Mucosa of stomach (tissue), 1 donor: Measurements from ENCODE around the gene RAB15.

Experiments used
- H3K27me3 ChIP-seq: one replicate; pipeline ENCODE4 v1.7.0; 2013; ENCODE audit warnings: mild to moderate bottlenecking, low read length; ENCODE audit not compliant: control insufficient read depth, insufficient read depth
- H3K36me3 ChIP-seq: one replicate; pipeline ENCODE4 v1.7.0; 2013; ENCODE audit warnings: low read length; ENCODE audit not compliant: control insufficient read depth, insufficient read depth
- H3K4me1 ChIP-seq: one replicate; pipeline ENCODE4 v1.7.0; 2013; ENCODE audit warnings: mild to moderate bottlenecking, low read length; ENCODE audit not compliant: control insufficient read depth, insufficient read depth
- H3K4me3 ChIP-seq: one replicate; pipeline ENCODE4 v1.7.0; 2013; ENCODE audit warnings: low read length
- H3K9ac ChIP-seq: one replicate; pipeline ENCODE4 v1.7.0; 2013; ENCODE audit warnings: mild to moderate bottlenecking, low read length, moderate library complexity
- H3K9me3 ChIP-seq: one replicate; pipeline ENCODE4 v1.7.0; 2013; ENCODE audit warnings: mild to moderate bottlenecking, low read length, moderate library complexity; ENCODE audit not compliant: control insufficient read depth
- donor health status: Pancreatic carcinoma.

Gene RAB15

GRCh38 chr14:64965356-64966000, 6.7 kb downstream of the RAB15 start:
- Histone ChIP-seq H3K9me3 (no peaks in the 10 kb centered on the region), H3K36me3 (no peaks in the 10 kb centered on the region), H3K4me3 (no peak overlapping the region), H3K4me1 (peaks cover 27% of the 10 kb centered on the region), H3K27me3 (no peaks in the 10 kb centered on the region), H3K9ac (no peak overlapping the region)

- Histone ChIP-seq H3K27me3 (no peaks in the 10 kb centered on the region), H3K9me3 (no peaks in the 10 kb centered on the region), H3K4me1 (peaks cover 30% of the 10 kb centered on the region), H3K4me3 (no peak overlapping the region), H3K9ac (no peak overlapping the region), H3K36me3 (no peaks in the 10 kb centered on the region)
These were observed 8.5 kb downstream of the RAB15 start for GRCh38 chr14:64963611-64964010.

- Histone ChIP-seq H3K27me3 (no peaks in the 10 kb centered on the region), H3K4me3 (no peak overlapping the region), H3K36me3 (no peaks in the 10 kb centered on the region), H3K9ac (no peak overlapping the region), H3K4me1 (peaks cover 20% of the 10 kb centered on the region), H3K9me3 (no peaks in the 10 kb centered on the region)
These were observed 11.3 kb downstream of the RAB15 start for GRCh38 chr14:64960762-64961276.

DNA sequence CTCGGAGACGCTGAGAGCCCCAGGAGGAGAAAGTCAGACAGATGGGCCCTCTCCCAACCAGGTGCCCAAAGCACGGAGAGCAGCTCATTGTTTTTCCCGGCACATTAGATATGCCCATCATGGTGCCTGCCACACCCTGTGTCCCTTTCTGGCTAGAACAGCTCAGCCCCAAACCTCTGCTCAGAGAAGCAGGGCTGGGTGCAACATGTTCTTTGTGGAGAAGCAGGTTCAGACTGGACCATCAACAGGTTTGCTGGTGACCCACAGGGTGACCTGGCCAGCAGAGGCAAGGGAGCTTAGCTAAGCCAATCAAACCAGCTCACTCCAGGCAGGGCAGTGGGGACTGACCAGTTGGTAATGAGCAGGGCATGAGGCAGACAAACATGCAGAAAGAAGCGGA, 13.4 kb downstream of the RAB15 start:
- H3K36me3 ChIP-seq: no peaks in the 10 kb centered on the region
- no peaks in the 10 kb centered on the region for H3K9me3 ChIP-seq
- H3K9ac ChIP-seq: no peak overlapping the region
- no peaks in the 10 kb centered on the region for H3K27me3 ChIP-seq
- H3K4me3 ChIP-seq: no peak overlapping the region
- H3K4me1 ChIP-seq: peaks cover 20% of the 10 kb centered on the region

DNA sequence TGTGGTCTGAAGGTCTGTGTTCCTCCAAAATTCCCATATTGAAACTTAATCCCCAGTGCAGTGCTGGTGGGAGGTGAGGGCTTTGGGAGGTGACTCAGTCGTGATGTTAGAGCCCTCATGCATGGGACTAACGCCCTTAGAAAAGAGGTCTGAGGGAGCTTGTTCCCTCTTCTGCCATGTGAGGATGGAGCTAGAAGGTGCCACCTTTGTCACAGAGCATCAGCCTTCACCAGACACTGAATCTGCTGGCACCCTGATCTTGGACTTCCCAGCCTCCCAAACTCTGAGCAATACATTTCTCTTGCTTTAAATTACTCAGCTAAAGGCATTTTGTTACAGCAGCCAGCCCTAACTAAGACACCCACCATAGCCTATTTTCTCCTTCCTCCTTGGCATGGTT, 13.9 kb downstream of the RAB15 start:
- Histone ChIP-seq H3K27me3 (no peaks in the 10 kb centered on the region), H3K36me3 (no peaks in the 10 kb centered on the region), H3K9me3 (no peaks in the 10 kb centered on the region), H3K9ac (no peak overlapping the region), H3K4me3 (no peak overlapping the region), H3K4me1 (peaks cover 20% of the 10 kb centered on the region)

- H3K4me3 ChIP-seq: no peak overlapping the region
- peaks cover 22% of the 10 kb centered on the region for H3K4me1 ChIP-seq
- H3K9ac ChIP-seq: no peak overlapping the region
- H3K36me3 ChIP-seq: no peaks in the 10 kb centered on the region
- H3K9me3 ChIP-seq: no peaks in the 10 kb centered on the region
- no peaks in the 10 kb centered on the region for H3K27me3 ChIP-seq
These were observed 15.3 kb downstream of the RAB15 start for GRCh38 chr14:64956697-64957406.

GRCh38 chr14:64955297-64955696, 16.8 kb downstream of the RAB15 start:
- H3K36me3 ChIP-seq: no peaks in the 10 kb centered on the region
- H3K27me3 ChIP-seq: no peaks in the 10 kb centered on the region
- H3K4me3 ChIP-seq: no peak overlapping the region
- H3K9ac ChIP-seq: no peak overlapping the region
- H3K4me1 ChIP-seq: peaks cover 12% of the 10 kb centered on the region
- H3K9me3 ChIP-seq: no peaks in the 10 kb centered on the region

DNA sequence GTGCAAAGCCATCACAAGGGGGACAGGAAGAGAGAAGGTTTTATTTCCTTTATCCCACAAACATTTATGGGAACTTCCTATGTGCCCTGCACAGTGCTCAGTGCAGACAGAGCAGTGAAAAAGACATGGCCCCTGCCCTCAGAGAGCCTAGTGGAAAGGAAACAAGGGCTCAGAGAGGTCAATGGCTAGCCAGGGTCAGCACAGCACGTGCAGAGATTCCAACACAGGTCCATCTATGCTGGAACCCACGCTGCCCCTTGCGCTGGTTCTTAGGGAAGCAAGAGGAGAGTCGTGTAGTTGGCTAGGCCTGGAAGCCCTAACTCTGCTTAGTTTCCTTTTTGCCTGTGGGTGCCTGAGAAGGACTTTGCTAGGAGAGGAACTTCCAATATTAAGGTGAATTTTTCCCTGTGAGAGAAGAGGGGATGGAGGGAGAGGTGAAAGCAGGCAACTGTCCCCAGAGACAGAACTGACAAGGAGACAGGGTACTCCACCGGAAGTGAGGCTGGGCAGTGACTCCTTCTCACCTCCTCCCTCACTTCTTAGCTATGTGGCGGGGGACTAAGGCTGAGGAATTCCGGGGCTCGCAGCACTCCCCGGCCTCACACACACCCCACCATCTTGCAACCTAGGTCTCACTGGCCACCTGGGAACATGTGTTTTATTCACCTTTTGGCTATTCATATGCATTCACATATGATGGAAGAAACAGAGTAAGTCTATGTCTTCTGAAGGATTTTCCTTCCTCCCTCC, 17.5 kb downstream of the RAB15 start:
- H3K36me3 ChIP-seq: no peaks in the 10 kb centered on the region
- H3K4me3 ChIP-seq: no peak overlapping the region
- H3K27me3 ChIP-seq: no peaks in the 10 kb centered on the region
- H3K4me1 ChIP-seq: peaks cover 10% of the 10 kb centered on the region
- H3K9ac ChIP-seq: no peak overlapping the region
- H3K9me3 ChIP-seq: no peaks in the 10 kb centered on the region

DNA sequence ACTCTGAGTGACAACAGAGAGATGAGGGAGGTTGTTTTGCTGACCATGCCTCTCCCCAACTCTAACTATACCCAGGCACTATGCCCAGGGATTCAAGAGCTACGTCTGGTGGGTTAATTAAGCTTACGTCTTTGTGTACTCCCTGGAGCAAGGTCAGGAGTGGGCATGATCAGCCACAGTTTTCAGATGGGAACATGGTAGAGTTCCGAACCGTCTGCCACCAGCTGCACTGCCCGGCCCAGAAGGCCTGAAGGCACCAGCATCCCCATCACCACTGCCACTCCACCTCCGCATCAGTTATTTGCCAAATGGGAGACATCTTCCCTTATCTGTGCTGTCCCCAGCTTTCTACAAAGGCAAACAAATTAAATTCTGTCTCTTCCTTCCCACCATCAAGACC, 18.5 kb downstream of the RAB15 start:
- no peaks in the 10 kb centered on the region for H3K9me3 ChIP-seq
- no peaks in the 10 kb centered on the region for H3K27me3 ChIP-seq
- no peak overlapping the region for H3K9ac ChIP-seq
- H3K36me3 ChIP-seq: no peaks in the 10 kb centered on the region
- H3K4me1 ChIP-seq: peaks cover 6% of the 10 kb centered on the region
- no peak overlapping the region for H3K4me3 ChIP-seq

DNA sequence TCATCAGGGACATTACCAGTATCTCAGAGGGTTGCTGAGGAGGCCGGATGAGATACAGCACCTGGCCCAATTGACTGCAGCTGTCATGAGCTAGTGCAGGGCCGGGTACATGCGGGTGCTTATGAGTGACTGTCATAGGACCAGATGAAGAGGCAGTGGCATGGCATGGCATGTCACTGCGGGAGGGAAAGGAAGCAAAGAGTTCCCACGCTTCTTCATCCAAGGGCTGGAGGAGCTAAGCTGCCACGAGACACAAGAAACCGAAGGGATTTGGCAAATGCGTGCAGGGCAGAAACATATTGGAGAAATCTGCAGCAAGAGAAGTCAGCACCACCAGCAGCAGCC, 18.9 kb downstream of the RAB15 start:
- Histone ChIP-seq H3K4me1 (peaks cover 3% of the 10 kb centered on the region), H3K36me3 (no peaks in the 10 kb centered on the region)

GRCh38 chr14:64952598-64953309, 19.4 kb downstream of the RAB15 start:
- Histone ChIP-seq H3K27me3 (no peaks in the 10 kb centered on the region), H3K36me3 (no peaks in the 10 kb centered on the region), H3K9me3 (no peaks in the 10 kb centered on the region), H3K4me1 (peaks cover 3% of the 10 kb centered on the region), H3K9ac (no peak overlapping the region), H3K4me3 (no peak overlapping the region)

More for the DNA sequence above, 18.9 kb downstream of the RAB15 start:
- H3K9ac ChIP-seq: no peak overlapping the region
- H3K4me3 ChIP-seq: no peak overlapping the region
- no peaks in the 10 kb centered on the region for H3K9me3 ChIP-seq
- H3K27me3 ChIP-seq: no peaks in the 10 kb centered on the region

DNA sequence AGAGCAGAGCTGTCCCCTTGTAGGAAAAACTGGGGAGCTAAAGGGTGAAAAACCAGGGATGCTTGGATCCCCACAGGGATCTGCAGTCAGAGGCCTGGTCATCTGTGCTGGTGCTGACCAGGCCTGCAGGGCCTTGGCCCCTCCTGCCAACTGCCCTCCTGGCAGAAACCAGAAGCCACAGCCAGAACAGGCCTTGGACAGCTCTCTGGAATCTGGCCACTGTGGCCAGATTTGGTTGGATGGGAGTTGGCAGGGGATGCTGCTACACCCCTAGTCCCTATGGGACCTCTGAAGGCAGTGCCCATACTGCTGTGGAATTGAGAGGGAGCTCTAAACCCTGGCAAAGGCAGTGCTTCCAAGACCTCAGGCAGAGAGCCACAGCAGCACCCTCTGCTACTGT, 20.4 kb downstream of the RAB15 start:
- Histone ChIP-seq H3K4me1 (peaks cover 3% of the 10 kb centered on the region), H3K4me3 (no peak overlapping the region), H3K36me3 (no peaks in the 10 kb centered on the region), H3K27me3 (no peaks in the 10 kb centered on the region), H3K9ac (no peak overlapping the region), H3K9me3 (no peaks in the 10 kb centered on the region)
